Measurements from ENCODE around the gene RBM26. TPM values are rescaled to one million over a fixed set of nuclear protein-coding genes. Genes with fewer than 3 reads are reported as not detected.

RBM26 gene
- total and polyA plus RNA-seq, 2 of the 4 experiments (the other 2 are of a cell fraction), result 17.6 to 18.1 TPM

DNA sequence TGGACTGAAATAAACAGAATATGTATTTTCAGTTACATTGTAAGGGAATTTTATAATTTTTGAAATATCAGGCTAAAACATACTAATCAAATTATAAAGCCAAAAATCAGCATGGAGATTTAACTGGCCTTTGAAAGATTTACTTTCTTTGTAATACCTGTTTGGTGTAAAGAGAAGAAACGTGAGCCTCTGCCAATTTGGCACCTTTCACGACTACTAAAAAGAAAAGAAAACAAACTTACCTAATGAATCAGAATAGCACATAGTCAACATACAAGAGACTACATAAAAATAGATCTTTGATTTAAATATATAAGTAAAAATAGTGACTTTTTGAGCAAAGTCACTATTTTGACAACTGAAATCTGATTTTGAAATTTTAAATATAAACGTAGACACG is 87.4 kb downstream of the RBM26 start:
- Histone ChIP-seq H3K56ac (ENCODE audit: extremely low read depth, insufficient read depth, low read length) (no peak overlapping the region), H4K5ac (ENCODE audit: low read depth, low read length) (no peak overlapping the region), H3K23ac (ENCODE audit: low read depth, low read length) (no peak overlapping the region), H2AK5ac (ENCODE audit: low read depth, low read length) (no peak overlapping the region), H3K36me3 (ENCODE audit: control insufficient read depth, insufficient read depth, low read length) (no peaks in the 10 kb centered on the region), H4K20me1 (ENCODE audit: insufficient read depth, low read length) (no peaks in the 10 kb centered on the region), H2BK120ac (ENCODE audit: low read depth, low read length) (no peak overlapping the region), H3K4me1 (ENCODE audit: control insufficient read depth, insufficient read depth, low read length) (no peaks in the 10 kb centered on the region), H4K8ac (ENCODE audit: low read depth in 2 of 2, low read length in 2 of 2) (no peak overlapping the region), H2BK5ac (ENCODE audit: low read depth, low read length, poor library complexity, severe bottlenecking) (no peak overlapping the region), H3K9me3 (ENCODE audit: control insufficient read depth, insufficient read depth, low read length) (no peaks in the 10 kb centered on the region), H3K27me3 (ENCODE audit: control insufficient read depth, insufficient read depth, low read length) (no peaks in the 10 kb centered on the region), H3K18ac (ENCODE audit: low read depth, low read length) (no peak overlapping the region), H3K14ac (replicated peaks; ENCODE audit: low read depth, low read length) (no peak overlapping the region), H3K79me1 (ENCODE audit: low read depth in 1 of 2, low read length in 2 of 2) (no peaks in the 10 kb centered on the region), H3K4me3 (ENCODE audit: insufficient read depth, low read depth, low read length) (no peak overlapping the region), H2AK9ac (replicated peaks; ENCODE audit: low read depth, low read length, poor library complexity) (no peak overlapping the region), H4K91ac (ENCODE audit: insufficient read depth, low read depth, low read length) (no peak overlapping the region), H3K9ac (ENCODE audit: low read depth, low read length) (no peak overlapping the region), H3K27ac (ENCODE audit: insufficient read depth, low read length) (no peak overlapping the region), H3K9me1 (ENCODE audit: insufficient read depth, low read length) (no peaks in the 10 kb centered on the region), H2AFZ (replicated peaks; ENCODE audit: low read length, poor library complexity) (no peak overlapping the region), H3K4ac (ENCODE audit: low read depth, low read length) (no peak overlapping the region), H2BK15ac (ENCODE audit: low read depth, low read length) (no peak overlapping the region), H2BK20ac (ENCODE audit: low read depth, low read length) (no peak overlapping the region), H3K4me2 (ENCODE audit: low read depth, low read length) (no peak overlapping the region)
- no CpG with 5 or more reads among the region's 4 CpGs for WGBS, 2 experiments (ENCODE audit: extremely low coverage in 2 of 2, insufficient read length in 1 of 2)
- POLR2A ChIA-PET (ENCODE audit: unreplicated experiment), result no interaction called here
- dilution Hi-C loops (cut with HindIII; ENCODE audit: low sequenced_read_pairs, unreplicated experiment), result no loop called here
- intact Hi-C loops (cut with micrococcal nuclease), result no loop called here
- DNase-seq, result no peak
- in situ Hi-C loops (cut with MboI; ENCODE audit: low sequenced_read_pairs), result no loop called here
- no peak for ATAC-seq (ENCODE audit: low read depth)
- BruUV-seq (replicated peaks), result no TSS peak
- TF ChIP-seq FOS (IDR thresholded peaks at IDR 0.05; ENCODE audit: low read depth, low read length), result no peak
- TF ChIP-seq MAFK (IDR thresholded peaks at IDR 0.05; ENCODE audit: low read depth, low read length), result no peak
- no peak for TF ChIP-seq RFX5 (IDR thresholded peaks at IDR 0.05; ENCODE audit: low read depth, low read length)
- TF ChIP-seq SMC3 (IDR thresholded peaks at IDR 0.05; ENCODE audit: low read depth, low read length), result no peak
- no peak for TF ChIP-seq CEBPB (IDR thresholded peaks at IDR 0.05; ENCODE audit: low read depth, low read length)
- TF ChIP-seq CHD1 (IDR thresholded peaks at IDR 0.05; ENCODE audit: low read depth, low read length), result no peak
- no peak for TF ChIP-seq CTCF (conservative IDR thresholded peaks at IDR 0.05; ENCODE audit: low read depth, low read length)
- no peak for TF ChIP-seq POLR2A (IDR thresholded peaks at IDR 0.05; ENCODE audit: low read depth, low read length)
- no peak for TF ChIP-seq RAD21 (IDR thresholded peaks at IDR 0.05; ENCODE audit: low read length)
- no peak for TF ChIP-seq NFE2L2 (IDR thresholded peaks at IDR 0.05; ENCODE audit: low read depth, low read length)
- no peak for TF ChIP-seq BHLHE40 (IDR thresholded peaks at IDR 0.05; ENCODE audit: low read depth, low read length)
- CTCF ChIA-PET, result no interaction called here

Measured in IMR-90 (cell line).